ENCODE measurements around the gene ABHD18. TPM values are rescaled to one million over a fixed set of nuclear protein-coding genes. Genes with fewer than 3 reads are reported as not detected.
"Not testable (repeated sequence)": the region's sequence is repeated elsewhere in the genome, so short reads cannot be mapped to it uniquely, and the experiment has no call there.

ABHD18 gene
- total RNA-seq, 2 experiments from 2014 or later = 22.2 to 22.6 TPM

DNA sequence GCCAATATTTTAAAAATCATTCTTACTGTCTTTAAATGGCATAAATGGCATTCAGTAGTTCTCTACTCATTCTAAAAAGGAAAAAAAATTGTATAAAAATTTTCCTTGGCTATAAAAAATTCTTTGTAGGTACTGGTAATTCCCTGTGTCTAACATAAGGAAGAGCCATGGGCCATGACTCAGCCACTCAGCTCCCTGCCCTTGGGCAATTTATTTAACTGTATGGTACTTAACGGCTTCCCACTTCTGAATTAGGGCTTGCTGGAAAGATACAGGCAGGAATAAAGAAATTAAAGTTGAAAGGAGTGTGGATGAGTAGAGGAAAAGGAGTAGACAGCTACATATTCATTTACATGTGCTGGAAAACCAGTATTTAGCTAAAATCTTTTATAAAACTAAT lies 30.6 kb downstream of the ABHD18 start:
- TF ChIP-seq, protein P1, sequence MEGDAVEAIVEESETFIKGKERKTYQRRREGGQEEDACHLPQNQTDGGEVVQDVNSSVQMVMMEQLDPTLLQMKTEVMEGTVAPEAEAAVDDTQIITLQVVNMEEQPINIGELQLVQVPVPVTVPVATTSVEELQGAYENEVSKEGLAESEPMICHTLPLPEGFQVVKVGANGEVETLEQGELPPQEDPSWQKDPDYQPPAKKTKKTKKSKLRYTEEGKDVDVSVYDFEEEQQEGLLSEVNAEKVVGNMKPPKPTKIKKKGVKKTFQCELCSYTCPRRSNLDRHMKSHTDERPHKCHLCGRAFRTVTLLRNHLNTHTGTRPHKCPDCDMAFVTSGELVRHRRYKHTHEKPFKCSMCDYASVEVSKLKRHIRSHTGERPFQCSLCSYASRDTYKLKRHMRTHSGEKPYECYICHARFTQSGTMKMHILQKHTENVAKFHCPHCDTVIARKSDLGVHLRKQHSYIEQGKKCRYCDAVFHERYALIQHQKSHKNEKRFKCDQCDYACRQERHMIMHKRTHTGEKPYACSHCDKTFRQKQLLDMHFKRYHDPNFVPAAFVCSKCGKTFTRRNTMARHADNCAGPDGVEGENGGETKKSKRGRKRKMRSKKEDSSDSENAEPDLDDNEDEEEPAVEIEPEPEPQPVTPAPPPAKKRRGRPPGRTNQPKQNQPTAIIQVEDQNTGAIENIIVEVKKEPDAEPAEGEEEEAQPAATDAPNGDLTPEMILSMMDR (IDR thresholded peaks at IDR 0.05) = no peak
- peaks cover 42% of the 10 kb centered on the region for H3K36me3 Mint-ChIP-seq (ENCODE audit: low read depth)
- H3K9me3 Mint-ChIP-seq = peaks cover 11% of the 10 kb centered on the region
- intact Hi-C loops (cut with micrococcal nuclease) = no loop called here
- ATAC-seq = no peak
- no peak for DNase-seq
- H3K4me1 Mint-ChIP-seq (ENCODE audit: low read depth) = peaks cover 22% of the 10 kb centered on the region
- ChIA-PET POLR2A (no interaction called here), CTCF (no interaction called here)
- H3K27ac Mint-ChIP-seq = no peak overlapping the region
- no peak overlapping the region for H3K4me3 Mint-ChIP-seq
- no peaks in the 10 kb centered on the region for H3K27me3 Mint-ChIP-seq

DNA sequence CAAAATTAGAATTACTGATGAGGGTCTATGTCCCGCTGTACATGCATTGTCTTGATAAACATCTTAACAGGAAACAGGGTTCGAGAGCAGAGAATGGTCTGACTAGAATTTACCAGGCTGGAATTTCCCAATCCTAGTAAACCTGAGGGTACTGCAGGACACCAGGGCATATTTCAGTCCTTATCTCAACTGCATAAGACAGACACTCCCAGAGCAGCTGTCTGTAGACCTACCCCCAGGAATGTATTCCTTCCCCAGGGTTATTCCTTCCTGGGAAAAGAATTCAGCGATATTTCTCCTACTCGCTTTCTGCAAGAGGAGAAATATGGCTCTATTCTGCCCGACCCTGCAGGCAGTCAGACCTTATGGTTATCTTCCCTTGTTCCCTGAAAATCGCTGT lies 31.3 kb downstream of the ABHD18 start:
- H3K27ac Mint-ChIP-seq; H3K27me3 Mint-ChIP-seq; ATAC-seq; H3K4me3 Mint-ChIP-seq; CTCF ChIA-PET; DNase-seq; POLR2A ChIA-PET; intact Hi-C loops (cut with micrococcal nuclease): not testable (repeated sequence)
- Mint-ChIP-seq H3K4me1 (ENCODE audit: low read depth) (peaks cover 28% of the 10 kb centered on the region), H3K9me3 (peaks cover 11% of the 10 kb centered on the region), H3K36me3 (ENCODE audit: low read depth) (peaks cover 44% of the 10 kb centered on the region)

DNA sequence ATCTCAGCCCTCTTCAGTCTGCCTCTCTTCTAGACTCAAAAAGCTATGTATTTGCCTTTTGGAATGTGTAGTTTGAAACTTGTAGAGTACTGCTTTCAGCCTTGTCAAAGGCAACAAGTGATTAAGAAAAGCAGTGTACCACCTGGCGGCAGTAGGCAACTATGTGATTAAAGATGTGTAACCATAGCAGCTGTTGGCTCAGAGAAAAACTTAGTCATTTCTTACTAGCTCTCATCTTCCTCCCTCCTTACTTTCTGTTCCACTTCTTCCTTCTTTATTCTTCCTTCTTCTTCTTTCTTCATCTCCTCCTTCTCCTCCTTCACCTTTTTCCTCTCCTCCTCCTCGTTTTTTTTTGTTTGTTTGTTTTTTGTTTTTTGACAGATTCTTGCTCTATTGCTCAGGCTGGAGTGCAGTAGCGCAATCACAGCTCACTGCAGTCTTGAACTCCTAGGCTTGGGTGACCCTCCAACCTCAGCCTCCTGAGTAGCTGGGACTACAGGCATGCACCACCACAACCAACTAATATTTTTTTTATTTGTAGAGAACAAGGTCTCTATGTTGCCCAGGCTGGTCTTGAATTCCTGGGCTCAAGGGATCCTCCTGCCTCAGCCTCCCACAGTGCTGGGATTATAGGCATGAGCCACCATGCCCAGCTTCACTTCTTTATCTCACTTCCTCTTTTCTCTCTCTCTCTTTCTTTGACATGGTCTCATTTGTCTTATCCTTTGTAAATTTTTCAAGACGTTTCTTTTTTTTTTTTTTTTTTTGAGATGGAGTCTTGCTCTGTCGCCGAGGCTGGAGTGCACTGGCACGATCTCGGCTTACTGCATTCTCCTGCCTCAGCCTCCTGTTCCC lies 32.6 kb downstream of the ABHD18 start:
- Mint-ChIP-seq H3K27ac (peak overlapping the region; percentile 21), H3K4me1 (ENCODE audit: low read depth) (peaks cover 29% of the 10 kb centered on the region), H3K36me3 (ENCODE audit: low read depth) (peaks cover 47% of the 10 kb centered on the region), H3K27me3 (no peaks in the 10 kb centered on the region), H3K4me3 (no peak overlapping the region), H3K9me3 (peaks cover 11% of the 10 kb centered on the region)
- POLR2A ChIA-PET = interaction anchor here (0.7 to 1.4 kb wide), 2 partner anchors 63 to 150 kb away, joined by 3 to 4 read pairs; partner anchors contain the start of gene LARP1B
- intact Hi-C loops (cut with micrococcal nuclease) = no loop called here
- DNase-seq = peak; percentile 49
- TF ChIP-seq, protein P1 (IDR thresholded peaks at IDR 0.05) = no peak
- peak; percentile 95 for ATAC-seq
- CTCF ChIA-PET = interaction anchor here (0.7 to 0.8 kb wide), 2 partner anchors 24 to 163 kb away, joined by 3 read pairs; no protein-coding TSS in a partner anchor

DNA sequence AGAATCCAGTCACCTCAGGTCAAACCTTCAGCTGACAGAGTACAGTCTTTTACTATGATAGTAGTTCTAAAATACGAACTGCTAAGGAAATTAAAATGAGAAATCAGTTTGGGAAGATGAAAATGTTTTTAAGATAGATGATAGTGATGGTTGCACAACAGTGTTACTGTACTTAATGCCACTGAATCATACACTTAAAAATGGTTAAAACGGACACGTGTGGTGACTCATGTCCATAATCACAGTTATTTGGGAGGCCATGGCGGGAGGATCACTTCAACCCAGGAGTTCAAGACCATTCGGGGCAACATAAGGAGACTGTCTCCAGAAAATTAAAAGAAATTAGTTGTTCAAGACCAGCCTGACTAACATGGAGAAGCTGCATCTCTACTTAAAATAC lies 41.4 kb downstream of the ABHD18 start:
- ChIA-PET POLR2A (no interaction called here), CTCF (no interaction called here)
- TF ChIP-seq, protein P1 (IDR thresholded peaks at IDR 0.05) = no peak
- Mint-ChIP-seq H3K27me3 (no peaks in the 10 kb centered on the region), H3K4me3 (no peak overlapping the region), H3K36me3 (ENCODE audit: low read depth) (peaks cover 18% of the 10 kb centered on the region), H3K4me1 (ENCODE audit: low read depth) (peaks cover 3% of the 10 kb centered on the region), H3K27ac (no peak overlapping the region), H3K9me3 (no peaks in the 10 kb centered on the region)
- DNase-seq (no peak), ATAC-seq (no peak)
- intact Hi-C loops (cut with micrococcal nuclease) = no loop called here

DNA sequence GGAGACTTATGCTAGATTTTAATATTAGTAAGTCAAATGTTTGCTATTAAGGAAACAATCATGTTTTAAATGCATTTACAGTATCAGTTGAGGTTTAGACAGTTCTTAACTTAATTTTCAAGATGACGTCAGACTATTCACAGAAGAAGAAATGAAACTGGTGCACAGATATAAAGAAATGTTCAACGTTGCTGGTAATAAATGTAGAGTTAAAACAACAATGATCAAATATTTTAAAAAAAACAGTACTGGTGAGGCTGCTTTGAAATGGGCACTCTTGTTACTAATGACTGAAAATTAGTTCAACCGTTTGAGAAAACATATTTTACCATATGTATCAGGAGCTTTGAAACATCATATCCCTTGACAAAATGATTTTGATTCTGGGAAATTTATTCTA lies 44.2 kb downstream of the ABHD18 start:
- intact Hi-C loops (cut with micrococcal nuclease) = no loop called here
- H3K27me3 Mint-ChIP-seq = no peaks in the 10 kb centered on the region
- H3K9me3 Mint-ChIP-seq = no peaks in the 10 kb centered on the region
- TF ChIP-seq, protein P1 (IDR thresholded peaks at IDR 0.05) = no peak
- ATAC-seq = no peak
- ChIA-PET CTCF (no interaction called here), POLR2A (no interaction called here)
- no peaks in the 10 kb centered on the region for H3K4me1 Mint-ChIP-seq (ENCODE audit: low read depth)
- no peak overlapping the region for H3K27ac Mint-ChIP-seq
- peaks cover 25% of the 10 kb centered on the region for H3K36me3 Mint-ChIP-seq (ENCODE audit: low read depth)
- no peak overlapping the region for H3K4me3 Mint-ChIP-seq
- DNase-seq = no peak
